ENCODE data around the gene GPR78.

The GPR78 gene

GRCh38 chr4:8547108-8547911 is 32.9 kb upstream of the GPR78 start:
- no peak for DNase-seq

GRCh38 chr4:8547912-8548730 is 32.1 kb upstream of the GPR78 start:
- no peak for DNase-seq

DNA sequence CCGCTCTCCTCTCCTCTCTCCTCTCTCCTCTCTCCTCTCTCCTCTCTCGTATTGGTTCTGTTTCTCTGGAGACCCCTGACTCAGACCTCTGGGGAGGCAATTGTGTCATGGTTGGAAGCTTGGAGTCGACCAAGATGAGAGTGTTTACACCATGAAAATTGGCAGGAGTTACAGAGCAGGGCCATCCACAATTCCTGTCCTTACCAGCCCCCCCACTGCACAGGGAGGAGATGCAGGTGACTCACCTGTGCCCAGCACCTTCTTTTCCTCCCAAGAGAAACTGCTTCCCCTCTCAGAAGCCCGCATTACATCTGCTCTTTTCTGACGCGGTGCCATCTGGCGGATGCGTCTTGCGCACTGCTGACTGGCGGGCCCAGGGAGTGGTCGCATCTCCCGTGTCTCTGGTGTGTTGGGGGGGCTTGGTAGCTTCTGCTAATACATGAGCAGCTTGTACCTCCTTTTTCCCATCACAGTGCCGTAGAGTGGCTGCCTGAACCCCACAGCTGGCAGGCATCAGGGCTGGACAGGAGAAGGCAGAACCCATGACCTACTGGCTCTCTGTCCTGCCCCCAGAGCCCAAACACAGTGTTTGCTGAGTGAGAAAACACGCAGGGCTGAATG is 31.4 kb upstream of the GPR78 start:
- no peak for DNase-seq

DNA sequence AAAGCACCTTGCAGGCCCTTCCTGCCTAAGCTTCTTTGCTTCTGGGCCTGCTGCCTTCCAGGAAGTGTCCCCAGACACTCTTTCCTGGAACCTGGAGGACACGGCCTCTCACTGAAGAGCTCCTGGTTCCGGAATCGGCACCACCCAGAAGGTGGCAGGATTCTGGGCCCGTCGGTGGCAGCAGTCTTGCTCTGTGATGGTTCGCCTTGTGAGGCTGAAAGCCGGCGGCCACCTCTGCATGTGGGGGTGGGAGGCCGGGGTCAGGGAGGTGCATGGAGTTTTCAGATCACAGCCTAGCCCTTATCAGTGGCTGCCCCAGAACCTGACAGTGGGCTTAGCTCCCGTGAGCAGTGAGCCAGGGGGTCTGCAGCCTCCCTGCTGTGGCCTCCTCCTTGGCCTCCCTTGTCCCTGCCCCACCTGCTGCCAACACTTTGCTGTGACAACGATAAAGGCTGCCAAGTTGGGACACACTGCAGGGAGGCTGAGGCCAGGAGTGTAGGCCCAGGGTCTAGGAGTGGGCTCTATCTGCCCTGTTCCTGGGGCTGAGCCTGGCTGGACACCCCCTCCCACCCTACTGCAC is 30.8 kb upstream of the GPR78 start:
- no peak for DNase-seq

- no peak for DNase-seq
Observed at GRCh38 chr4:8550691-8551090, 29.5 kb upstream of the GPR78 start.

DNA sequence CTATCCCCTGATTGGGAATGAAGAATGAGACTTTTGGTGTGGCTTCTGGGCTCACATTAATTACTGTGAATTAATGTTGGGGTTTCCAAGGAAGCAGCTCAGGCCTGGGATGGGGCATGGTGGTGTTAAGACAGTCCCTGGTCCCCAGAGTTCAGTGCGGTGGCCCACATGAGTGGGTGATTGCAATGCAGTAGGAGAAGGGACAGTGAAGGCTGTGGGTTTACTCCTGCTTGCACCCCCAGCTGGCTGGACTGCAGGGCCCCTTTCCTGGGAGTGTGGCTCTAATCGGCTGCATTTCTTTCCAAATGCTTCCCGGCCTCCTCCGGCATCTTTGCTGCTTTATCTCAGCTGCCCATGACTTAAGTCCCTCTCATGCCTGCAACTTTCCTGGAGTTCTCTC is 28.2 kb upstream of the GPR78 start:
- DNase-seq = no peak

GRCh38 chr4:8552581-8553205 is 27.5 kb upstream of the GPR78 start:
- DNase-seq = no peak

DNA sequence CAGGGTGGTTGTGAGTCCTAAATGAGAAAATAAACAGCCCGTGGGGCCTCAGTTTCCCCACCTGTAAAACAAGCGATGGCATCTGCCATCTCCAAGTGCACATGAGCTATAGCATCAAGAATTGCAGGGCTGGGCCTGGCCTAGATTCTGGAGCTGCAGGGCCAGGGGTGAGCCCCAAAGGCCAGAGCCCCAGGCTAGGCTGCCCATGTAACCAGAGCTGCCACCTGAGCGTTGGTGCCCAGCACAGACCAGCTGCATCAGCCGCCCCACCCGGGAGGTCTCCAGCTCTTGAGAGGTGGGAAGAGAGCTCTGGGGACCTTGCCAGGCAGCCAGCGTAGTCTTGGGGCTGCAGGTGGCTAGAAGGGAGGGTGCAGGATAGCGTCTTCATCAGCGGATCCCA is 27.0 kb upstream of the GPR78 start:
- no peak for DNase-seq

- DNase-seq = no peak
Observed at GRCh38 chr4:8553991-8554405, 26.2 kb upstream of the GPR78 start.

- no peak for DNase-seq
Observed at GRCh38 chr4:8554555-8555100, 25.6 kb upstream of the GPR78 start.

DNA sequence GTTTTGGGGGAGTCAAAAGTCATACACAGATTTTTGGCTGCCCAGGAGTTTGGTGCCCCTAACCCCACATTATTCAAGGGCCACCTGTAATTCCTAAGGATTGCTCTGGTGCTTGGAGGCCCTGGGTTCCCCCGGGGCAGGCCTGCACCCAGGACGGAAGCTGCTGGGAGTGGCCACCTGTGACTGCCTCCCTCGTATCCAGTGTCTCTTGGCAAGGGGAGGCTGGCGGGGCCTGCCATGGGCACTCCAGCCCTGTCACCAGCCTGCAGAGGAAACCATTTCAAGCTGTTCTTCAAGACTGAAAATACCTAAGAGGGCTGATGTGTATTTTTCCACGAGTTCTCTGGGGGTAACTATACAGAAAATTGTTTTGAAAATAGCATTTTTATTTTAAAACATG is 24.5 kb upstream of the GPR78 start:
- no peak for DNase-seq

DNA sequence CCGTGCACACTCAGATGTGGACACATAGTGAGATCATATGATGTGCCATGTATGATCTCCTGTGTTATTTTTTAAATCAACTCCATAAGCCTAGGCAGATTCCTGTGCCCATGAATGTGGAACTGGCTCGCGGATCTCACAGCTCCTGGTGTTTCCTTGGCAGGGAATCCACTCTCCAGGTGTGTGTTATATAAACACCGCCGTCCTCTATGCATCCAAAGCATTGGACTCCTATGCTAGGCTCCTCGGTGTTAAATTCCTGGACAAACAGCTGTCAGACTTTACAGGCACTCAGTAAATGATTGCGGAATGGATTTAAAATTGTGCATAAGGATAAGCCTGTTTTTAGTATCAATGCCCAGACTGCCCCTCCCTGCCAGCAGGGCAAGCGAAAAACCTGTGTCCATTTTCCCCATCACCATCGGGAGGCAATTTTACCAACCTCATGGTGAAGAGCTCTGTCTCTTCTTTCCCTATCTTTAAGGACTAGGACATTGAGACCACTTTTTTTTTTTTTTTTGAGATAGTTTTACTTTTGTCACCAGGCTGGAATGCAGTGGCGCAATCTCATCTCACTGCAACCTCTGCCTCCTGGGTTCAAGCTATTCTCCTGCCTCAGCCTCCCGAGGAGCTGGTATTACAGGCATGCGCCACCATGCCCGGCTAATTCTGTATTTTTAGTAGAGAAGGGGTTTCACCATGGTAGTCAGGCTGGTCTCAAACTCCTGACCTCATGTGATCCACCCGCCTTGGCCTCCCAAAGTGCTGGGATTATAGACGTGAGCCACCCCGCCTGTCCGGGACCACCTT is 23.6 kb upstream of the GPR78 start:
- no peak for DNase-seq

GRCh38 chr4:8557151-8558076 is 22.8 kb upstream of the GPR78 start:
- no peak for DNase-seq

DNA sequence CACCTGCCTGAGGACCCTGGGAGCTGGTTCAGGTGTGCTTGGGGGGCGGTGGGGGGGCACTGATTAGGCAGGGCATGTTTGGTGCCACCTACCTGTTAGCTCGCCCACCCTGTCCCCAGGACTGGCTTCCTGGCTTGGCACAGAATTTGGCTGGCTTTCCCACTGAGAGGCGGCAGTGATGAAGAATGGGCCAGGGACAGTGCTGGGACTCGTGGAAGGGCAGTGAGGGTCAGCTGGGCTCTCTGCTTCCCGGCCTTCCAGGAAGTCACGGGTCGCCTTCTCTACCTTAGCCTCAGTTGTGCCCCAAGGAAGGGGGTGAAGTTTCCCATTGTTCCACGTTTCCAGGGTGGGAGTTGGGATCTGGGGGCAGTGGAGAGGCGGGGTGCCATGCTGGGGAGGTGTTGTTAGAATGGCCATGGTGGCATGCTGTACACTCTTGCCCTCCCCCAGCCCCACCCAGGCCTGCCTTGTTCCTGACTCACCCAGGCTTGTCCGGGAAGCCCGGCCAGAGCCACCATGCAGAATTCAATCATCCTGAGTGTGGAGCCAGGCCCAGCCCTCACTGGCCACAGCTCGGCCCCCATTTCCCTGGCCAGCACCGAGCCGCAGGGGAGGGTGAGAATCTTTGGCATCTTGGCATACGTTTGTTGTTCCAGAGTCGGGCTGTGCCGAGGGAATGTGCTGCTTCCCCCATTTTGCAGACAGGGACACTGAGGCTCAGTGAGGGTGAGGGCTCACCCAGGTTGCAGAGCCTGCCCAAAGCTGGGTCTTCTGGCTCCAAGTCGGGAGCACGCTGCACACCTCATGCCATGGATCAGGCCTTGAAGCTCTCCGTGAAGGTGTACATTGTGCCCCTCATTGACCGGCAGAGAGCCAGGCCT is 21.9 kb upstream of the GPR78 start:
- no peak for DNase-seq

- DNase-seq = no peak
Observed at GRCh38 chr4:8559011-8559410, 21.2 kb upstream of the GPR78 start.

GRCh38 chr4:8559524-8560264 is 20.5 kb upstream of the GPR78 start:
- no peak for DNase-seq

DNA sequence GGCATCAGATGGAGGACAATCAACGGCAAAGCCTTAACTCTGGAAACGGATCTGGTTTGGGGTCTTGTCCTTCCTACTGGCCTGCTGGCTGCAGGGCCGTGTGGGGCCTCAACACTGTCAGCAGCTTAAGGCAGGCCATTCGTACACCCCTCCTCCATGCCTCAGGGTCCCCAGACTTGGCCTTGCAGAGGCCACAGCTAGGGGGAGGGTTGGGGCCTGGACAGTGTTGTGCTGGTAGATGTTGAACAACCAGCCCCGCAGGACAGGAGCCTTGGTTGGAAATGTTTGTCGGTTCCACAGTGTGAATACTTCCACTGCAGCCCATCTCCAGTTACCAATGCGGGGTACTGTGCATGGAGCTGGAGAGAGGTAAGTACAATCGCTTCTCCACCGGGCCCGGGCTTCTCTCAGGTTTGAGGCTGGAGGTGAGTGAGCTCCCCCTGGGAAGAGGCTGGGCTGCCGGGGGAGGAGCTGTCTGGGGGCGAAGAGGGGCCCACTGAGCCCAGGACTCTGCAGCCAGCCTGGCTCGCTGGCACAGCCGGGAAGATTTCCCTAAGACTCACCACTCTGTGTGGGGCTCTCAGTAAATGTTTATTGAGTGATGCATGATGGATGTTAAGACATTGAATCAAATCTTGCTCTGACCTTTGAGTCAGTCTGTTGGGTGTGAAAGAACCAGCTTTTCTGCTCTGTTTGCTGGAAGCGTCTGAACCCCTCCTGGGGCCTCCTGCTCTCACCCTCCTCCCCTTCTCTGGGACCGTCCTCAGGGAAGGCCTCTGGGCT is 19.7 kb upstream of the GPR78 start:
- no peak for DNase-seq

DNA sequence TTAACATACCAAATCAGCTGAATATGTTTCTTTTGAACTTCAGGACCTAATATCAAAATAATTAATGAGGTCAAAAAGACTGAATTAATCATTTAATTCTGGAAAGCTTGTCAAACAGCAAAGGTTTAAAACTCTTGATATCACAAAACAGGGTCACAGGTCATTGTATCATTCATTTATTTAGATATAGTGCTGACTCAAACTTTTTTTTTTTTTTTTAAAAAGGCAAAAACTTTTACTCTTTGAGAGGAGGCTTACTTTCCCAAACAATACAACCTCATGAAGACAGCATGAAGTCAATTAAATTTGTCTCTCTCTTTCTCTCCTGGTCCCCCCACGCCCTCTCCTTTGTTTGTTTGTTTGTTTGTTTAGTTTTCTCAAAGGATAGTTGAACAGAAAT is 15.6 kb upstream of the GPR78 start:
- no peak for DNase-seq

Data from stimulated activated CD4-positive, alpha-beta T cell treated with anti-CD3 and anti-CD28 coated beads, Interleukin-4, amount 100 ng/mL, for 1 hour (primary cell).